Activated T-cell treated with anti-CD3 and anti-CD28 coated beads, Interleukin-2, amount 50 U/mL, for 4 hours (primary cell): Measurements from ENCODE around the gene GALP. TPM values are rescaled to one million over a fixed set of nuclear protein-coding genes. Genes with fewer than 3 reads are reported as not detected.
"Not testable (repeated sequence)": the region's sequence is repeated elsewhere in the genome, so short reads cannot be mapped to it uniquely, and the experiment has no call there.

Experiments
- ATAC-seq, 2 donors: fragments of 200-7000 bp; cut with Tn5 transposase; one replicate each; pipeline ENCODE4 v1.10.0; 2021
- DNase-seq: peaks from one replicate; pipeline ENCODE4 v3.0.0-alpha.2; 2020
- H3K27me3 Mint-ChIP-seq: one replicate; pipeline ENCODE4 v1.8.0; 2021; ENCODE audit warnings: low read depth, mixed read lengths
- H3K36me3 Mint-ChIP-seq: one replicate; pipeline ENCODE4 v1.8.0; 2022; ENCODE audit warnings: mixed read lengths; ENCODE audit not compliant: insufficient read depth
- H3K4me1 Mint-ChIP-seq: one replicate; pipeline ENCODE4 v1.8.0; 2021; ENCODE audit warnings: low read depth, mixed read lengths
- H3K4me3 Mint-ChIP-seq: one replicate; pipeline ENCODE4 v1.8.0; 2021; ENCODE audit warnings: mild to moderate bottlenecking, moderate library complexity, mixed read lengths
- H3K9me3 Mint-ChIP-seq: one replicate; pipeline ENCODE4 v1.8.0; 2021; ENCODE audit warnings: mixed read lengths
- total RNA-seq, 3 donors: library from RNA; stranded (reverse); gene quantifications; one replicate each; pipeline ENCODE4 v1.2.1, GENCODE V29; 2021

Gene GALP
- total RNA-seq, 3 donors from 2014 or later = not detected

DNA sequence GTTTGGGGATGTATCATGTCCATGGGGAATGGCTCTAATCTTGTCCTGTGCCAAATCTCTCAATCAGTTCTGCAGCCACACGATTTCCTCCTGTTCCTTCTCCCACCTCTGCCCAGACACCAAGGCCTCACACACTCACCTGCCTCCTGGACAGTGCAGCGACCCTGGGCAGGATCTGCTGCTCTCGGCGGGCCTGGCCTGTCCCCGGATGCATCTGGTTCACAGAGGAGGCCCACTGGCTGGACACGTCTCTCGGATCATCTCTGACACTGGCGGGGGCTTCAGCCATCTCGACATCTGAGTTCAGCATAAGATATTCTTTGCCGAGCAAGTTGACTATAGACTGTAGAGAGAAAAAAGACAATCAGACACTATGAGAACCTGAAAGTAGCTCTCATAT lies 15.9 kb downstream of the GALP start:
- ATAC-seq = no peak
- Mint-ChIP-seq H3K27me3 (peaks cover 11% of the 10 kb centered on the region), H3K36me3 (no peaks in the 10 kb centered on the region), H3K4me3 (no peak overlapping the region), H3K9me3 (no peaks in the 10 kb centered on the region), H3K4me1 (no peaks in the 10 kb centered on the region)
- DNase-seq = no peak

DNA sequence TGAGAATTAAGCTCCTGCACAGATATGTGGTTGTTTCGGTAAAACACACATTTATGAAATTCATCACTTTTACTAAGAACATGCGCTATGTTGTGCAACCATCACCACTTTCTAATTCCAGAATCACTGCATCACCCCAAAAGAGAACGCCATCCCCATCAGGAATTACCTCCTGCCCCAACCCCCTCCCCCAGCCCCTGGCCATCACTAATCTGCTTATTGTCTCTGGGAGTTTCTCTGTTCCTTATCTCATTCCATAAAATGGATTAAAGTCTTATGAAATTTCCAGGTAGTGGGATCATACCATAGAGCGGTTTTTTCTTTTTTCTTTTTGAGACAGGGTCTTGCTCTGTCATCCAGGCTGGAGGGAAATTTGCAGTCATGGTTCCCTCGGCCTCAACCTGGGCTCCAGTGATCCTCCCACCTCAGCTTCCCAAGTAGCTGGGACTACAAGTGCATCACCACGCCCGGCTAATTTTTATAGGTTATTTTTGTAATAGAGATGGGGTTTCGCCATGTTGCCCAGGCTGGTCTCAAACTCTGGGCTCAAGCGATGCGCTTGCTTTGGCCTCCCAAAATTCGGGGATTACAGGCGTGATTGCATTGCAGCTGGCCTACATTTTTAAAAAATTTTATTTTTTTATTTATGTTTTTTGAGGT lies 18.3 kb downstream of the GALP start:
- no peak for ATAC-seq
- H3K4me1 Mint-ChIP-seq = no peaks in the 10 kb centered on the region
- DNase-seq = no peak
- H3K4me3 Mint-ChIP-seq = no peak overlapping the region
- peaks cover 8% of the 10 kb centered on the region for H3K27me3 Mint-ChIP-seq
- no peaks in the 10 kb centered on the region for H3K9me3 Mint-ChIP-seq
- H3K36me3 Mint-ChIP-seq = no peaks in the 10 kb centered on the region

DNA sequence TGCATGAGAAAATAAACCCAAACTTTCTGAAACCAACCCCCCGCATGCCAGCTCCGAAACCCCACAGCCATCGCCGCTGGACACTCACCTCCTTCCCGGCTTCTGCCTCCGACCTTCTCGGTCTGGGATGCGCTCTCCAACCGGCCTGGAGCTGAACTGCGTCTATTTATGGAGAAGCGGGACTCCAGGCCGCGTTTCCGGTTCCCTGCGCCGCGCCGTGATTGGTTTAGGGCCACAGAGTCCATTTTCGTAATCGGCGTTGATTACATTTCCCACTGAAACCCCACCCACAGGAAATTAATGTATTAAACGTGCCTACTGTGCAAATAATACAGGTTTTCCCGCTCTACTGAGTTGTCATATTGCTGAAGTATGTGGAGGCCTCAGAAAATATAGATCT lies 21.8 kb downstream of the GALP start, which contains the start of gene ZSCAN5B:
Gene ZSCAN5B, minus strand, starts transcription at position 138 of the 400 bp plus-strand sequence. CDS start 4,731 bp downstream, outside the sequence.
- H3K9me3 Mint-ChIP-seq, H3K36me3 Mint-ChIP-seq, H3K4me3 Mint-ChIP-seq, H3K4me1 Mint-ChIP-seq, DNase-seq, ATAC-seq: not testable (repeated sequence)
- H3K27me3 Mint-ChIP-seq = peaks cover 11% of the 10 kb centered on the region

DNA sequence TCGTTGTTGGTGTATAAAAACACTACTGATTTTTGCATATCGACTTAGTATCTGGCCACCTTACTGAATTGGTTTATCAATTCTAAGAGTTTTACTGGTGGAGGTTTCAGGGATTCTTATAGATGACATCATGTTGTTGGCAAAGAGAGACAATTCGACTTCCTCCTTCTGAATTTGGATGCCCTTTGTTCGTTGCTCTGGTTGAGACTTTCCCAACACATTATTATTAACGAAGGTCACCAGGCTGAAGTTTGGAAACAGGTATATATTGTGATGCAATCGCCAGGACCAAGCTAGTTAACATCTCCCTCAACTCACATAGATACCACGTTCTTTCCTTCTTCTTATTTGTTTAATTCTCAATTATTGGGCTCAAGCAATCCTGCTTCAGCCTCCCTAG lies 23.9 kb downstream of the GALP start:
- peaks cover 6% of the 10 kb centered on the region for H3K27me3 Mint-ChIP-seq
- H3K9me3 Mint-ChIP-seq = no peaks in the 10 kb centered on the region
- no peak overlapping the region for H3K4me3 Mint-ChIP-seq
- no peak for ATAC-seq
- no peak for DNase-seq
- H3K36me3 Mint-ChIP-seq = no peaks in the 10 kb centered on the region
- H3K4me1 Mint-ChIP-seq = no peaks in the 10 kb centered on the region

DNA sequence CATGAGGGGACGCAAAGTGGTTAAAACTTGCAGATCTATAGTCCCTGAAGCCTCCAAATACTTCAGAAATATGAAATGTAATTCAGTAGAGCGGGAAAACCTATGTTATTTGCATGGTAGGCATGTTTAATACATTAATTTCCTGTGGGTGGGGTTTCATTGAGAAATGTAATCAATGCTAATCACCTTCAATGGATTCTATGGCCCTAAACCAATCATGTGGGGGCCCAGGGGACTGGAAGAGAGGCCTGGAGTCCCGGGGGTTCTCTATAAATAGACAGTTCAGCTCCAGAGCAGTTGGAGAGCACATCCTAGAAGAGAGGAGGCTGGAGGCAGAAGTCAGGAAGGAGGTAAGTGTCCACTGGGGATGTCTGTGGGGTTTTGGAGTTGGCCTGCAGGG lies 26.2 kb downstream of the GALP start, which contains the start of gene ZSCAN5C:
Gene ZSCAN5C, plus strand, starts transcription at position 301 of the 400 bp plus-strand sequence. CDS start 3,641 bp downstream, outside the sequence.
- Mint-ChIP-seq H3K9me3 (no peaks in the 10 kb centered on the region), H3K4me3 (no peak within 1 kb of the TSS), H3K4me1 (no peaks in the 10 kb centered on the region), H3K36me3 (no peaks in the 10 kb centered on the region), H3K27me3 (peaks cover 10% of the 10 kb centered on the region)
- ATAC-seq = no peak
- no peak for DNase-seq

DNA sequence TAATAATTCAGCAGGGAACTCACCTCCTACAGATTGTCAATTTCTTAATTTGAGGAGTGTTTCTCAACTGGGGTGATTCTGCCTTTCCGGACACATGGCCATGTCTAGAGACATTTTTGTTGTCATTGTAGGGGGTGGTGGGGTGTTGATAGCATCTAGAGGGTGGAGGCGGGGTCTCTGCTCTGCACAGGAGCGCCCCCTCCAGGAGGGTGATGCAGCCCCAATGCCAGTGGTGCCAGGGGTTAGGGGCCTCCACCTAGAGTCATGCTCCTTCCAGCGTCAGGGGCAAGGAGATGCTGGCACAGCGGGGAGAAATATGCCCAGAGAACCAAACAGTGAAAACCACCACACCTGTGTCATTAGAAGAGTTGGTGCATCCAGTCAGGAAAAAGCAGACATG lies 31.8 kb downstream of the GALP start:
- not testable (repeated sequence) for DNase-seq, H3K9me3 Mint-ChIP-seq, ATAC-seq, H3K4me3 Mint-ChIP-seq, H3K4me1 Mint-ChIP-seq, H3K36me3 Mint-ChIP-seq
- peaks cover 11% of the 10 kb centered on the region for H3K27me3 Mint-ChIP-seq

DNA sequence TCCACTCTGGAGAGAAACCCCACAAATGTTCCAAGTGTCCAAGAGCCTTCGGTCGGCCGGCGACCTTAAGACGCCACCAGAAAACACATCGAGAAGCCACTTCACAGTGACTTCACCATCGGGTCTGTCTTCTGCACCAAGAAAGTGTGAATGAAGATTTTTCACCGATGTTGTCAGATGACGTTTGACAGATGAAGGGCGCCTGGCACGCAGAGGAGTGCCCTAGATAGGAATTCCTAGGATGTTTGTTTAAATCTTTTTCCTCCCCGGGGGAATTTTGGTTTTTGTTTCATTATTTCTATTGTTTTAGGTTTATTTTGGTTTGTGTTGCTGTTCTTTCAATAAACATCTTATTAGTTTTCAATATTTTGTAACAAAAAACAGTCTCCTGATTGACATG lies 33.3 kb downstream of the GALP start:
- H3K4me1 Mint-ChIP-seq = no peaks in the 10 kb centered on the region
- DNase-seq (no peak), ATAC-seq (no peak)
- H3K9me3 Mint-ChIP-seq = no peaks in the 10 kb centered on the region
- H3K4me3 Mint-ChIP-seq = no peak overlapping the region
- peaks cover 17% of the 10 kb centered on the region for H3K27me3 Mint-ChIP-seq
- no peaks in the 10 kb centered on the region for H3K36me3 Mint-ChIP-seq

DNA sequence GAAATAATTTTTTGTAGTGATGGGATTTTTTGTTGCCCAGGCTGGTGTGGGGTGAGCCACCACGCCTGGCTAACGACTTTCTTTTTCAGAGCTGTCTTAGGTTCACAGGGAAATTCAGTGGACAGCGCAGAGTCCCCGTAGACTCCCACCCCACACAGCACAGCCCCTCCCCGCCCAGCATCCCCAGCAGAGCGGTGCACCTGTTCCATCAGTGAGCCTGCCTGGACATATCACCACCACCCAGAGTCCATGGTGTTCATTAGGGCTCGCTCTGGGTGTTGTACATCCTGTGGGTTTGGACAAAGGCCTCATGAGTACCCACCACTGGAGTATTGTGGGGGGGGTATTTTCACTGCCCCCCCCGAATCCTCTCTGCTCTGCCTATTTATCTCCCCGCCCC lies 34.2 kb downstream of the GALP start:
- peaks cover 26% of the 10 kb centered on the region for H3K27me3 Mint-ChIP-seq
- not testable (repeated sequence) for H3K9me3 Mint-ChIP-seq, DNase-seq, H3K36me3 Mint-ChIP-seq, H3K4me3 Mint-ChIP-seq, H3K4me1 Mint-ChIP-seq, ATAC-seq

DNA sequence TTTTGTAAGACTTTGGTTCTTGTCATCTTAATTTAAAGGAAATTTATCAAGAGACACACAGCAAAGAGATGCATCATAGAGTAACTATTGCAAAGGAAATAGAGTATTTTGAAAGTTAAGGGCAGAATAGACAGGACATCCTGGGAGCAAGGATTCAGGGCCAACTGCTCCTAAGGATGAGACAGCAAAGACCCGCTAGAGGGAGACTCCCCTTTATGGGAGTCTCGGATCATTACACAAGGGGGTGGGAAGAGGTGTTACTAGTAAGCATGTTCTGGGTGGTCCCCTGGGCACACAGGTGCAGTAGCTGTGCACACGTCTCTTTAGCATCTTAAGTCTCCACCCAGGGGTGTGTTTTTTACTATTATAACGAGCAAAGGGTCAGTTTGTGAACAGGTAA lies 35.9 kb downstream of the GALP start:
- Mint-ChIP-seq H3K4me3 (no peak overlapping the region), H3K36me3 (no peaks in the 10 kb centered on the region), H3K9me3 (no peaks in the 10 kb centered on the region), H3K4me1 (no peaks in the 10 kb centered on the region), H3K27me3 (peaks cover 31% of the 10 kb centered on the region)
- no peak for ATAC-seq
- no peak for DNase-seq

DNA sequence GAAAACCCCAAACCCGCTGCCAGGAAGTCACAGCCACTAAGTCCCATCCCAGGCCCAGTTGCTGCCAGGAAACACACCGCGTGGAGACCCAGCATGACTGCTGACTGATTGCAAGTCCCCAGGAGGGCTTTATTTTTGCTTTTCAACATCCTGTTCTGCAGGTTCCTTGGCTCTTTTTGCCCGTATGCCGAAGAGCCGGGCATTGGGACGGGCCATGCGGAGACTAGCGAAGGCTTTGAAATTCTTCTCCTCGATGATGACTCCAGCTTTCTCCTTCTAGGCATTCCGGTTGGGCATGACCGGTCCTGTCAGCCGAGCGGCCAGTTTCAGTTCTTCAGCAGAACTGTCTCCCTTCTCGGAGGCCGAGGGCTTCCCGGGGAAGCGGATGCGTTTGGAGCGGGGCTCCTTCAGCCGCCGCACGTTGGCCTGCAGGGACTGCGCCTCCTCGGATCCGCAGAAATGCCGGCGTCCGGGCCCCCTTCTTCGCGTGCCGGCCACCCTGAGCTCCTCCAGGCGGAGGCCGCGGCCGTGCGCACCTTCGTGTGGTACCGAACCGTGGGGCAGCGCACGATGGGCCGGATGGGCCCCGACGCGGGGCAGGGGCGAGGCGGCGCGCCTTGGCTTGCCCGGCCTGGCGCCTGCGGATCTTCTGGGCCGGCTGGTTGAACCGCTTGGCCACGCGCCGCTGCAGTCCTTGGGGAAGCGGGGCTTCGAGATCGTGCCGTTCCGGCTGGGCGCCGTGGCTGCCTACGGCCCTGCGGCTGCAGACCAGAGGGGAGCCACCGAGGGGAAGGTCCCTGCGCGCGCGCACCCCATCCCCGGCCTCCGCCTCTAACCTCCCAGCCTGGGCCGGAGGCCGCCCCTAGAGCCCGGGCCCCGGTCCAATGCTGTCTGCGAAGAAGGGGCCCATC lies 41.5 kb downstream of the GALP start:
- peaks cover 5% of the 10 kb centered on the region for H3K4me1 Mint-ChIP-seq
- H3K36me3 Mint-ChIP-seq = peaks cover 10% of the 10 kb centered on the region
- peaks cover 37% of the 10 kb centered on the region for H3K27me3 Mint-ChIP-seq
- H3K9me3 Mint-ChIP-seq = no peaks in the 10 kb centered on the region
- ATAC-seq (no peak), DNase-seq (no peak)
- H3K4me3 Mint-ChIP-seq = no peak overlapping the region

DNA sequence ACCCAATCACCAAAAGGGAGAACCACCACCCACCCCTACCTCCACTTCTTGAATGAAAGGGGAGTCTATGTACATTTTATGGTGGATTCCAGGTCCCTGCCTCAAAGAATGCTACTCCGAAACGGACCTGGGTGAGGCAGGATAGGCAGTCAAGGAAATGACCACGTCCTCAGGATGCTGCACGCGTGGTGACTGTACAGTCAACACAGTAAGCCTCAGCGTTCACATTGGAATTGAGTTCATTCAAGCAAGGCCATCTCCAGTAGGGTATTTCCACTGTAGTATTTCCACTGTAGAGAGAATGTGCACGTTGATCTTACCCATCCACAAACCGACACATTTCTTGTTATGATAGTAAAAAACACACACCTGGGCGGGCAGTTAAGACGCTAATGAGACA lies 43.2 kb downstream of the GALP start:
- Mint-ChIP-seq H3K9me3 (no peaks in the 10 kb centered on the region), H3K4me3 (no peak overlapping the region), H3K27me3 (peaks cover 32% of the 10 kb centered on the region), H3K4me1 (peaks cover 5% of the 10 kb centered on the region), H3K36me3 (peaks cover 15% of the 10 kb centered on the region)
- no peak for ATAC-seq
- DNase-seq = no peak

DNA sequence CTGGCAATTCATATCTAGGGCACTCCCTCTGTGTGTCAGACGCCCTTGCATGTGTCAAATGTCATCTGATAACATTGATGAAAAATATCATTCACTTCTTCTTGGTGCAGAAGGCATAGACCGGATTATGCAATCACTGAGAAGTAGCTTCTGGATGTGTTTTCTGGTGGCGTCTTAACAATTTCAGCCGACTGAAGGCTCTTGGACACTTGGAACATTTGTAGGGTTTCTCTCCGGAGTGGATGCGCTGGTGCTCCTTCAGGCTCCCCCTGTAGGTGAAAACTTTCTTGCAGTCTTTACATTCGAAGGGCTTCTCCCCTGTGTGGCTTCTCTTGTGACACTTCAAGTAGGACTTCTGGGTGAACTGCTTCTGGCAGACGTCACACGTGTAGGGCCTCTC lies 45.6 kb downstream of the GALP start:
- DNase-seq, H3K4me1 Mint-ChIP-seq, H3K9me3 Mint-ChIP-seq, H3K4me3 Mint-ChIP-seq, ATAC-seq: not testable (repeated sequence)
- Mint-ChIP-seq H3K27me3 (peaks cover 14% of the 10 kb centered on the region), H3K36me3 (peaks cover 15% of the 10 kb centered on the region)

DNA sequence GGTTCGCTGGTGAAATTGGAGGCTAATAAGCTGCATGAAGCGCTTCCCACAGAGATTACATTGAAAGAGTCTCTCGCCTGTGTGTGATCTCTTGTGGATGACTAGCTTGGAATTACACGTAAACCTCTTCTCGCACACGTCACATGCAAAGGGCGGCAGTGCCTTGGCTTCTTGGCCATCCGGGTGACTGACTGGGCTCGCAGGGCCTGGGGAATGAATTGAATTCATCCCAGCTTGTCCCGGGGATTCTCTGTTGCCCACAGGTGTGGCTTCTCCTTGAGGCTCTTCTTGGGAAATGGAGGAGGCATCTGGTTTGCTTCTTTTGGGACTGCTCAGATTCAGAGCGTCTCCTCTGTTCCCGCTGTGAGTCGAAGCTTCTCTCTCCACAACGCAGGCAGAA lies 46.0 kb downstream of the GALP start:
- Mint-ChIP-seq H3K4me3 (no peak overlapping the region), H3K36me3 (peaks cover 15% of the 10 kb centered on the region), H3K27me3 (peaks cover 11% of the 10 kb centered on the region), H3K9me3 (no peaks in the 10 kb centered on the region), H3K4me1 (peaks cover 5% of the 10 kb centered on the region)
- DNase-seq = no peak
- no peak for ATAC-seq

DNA sequence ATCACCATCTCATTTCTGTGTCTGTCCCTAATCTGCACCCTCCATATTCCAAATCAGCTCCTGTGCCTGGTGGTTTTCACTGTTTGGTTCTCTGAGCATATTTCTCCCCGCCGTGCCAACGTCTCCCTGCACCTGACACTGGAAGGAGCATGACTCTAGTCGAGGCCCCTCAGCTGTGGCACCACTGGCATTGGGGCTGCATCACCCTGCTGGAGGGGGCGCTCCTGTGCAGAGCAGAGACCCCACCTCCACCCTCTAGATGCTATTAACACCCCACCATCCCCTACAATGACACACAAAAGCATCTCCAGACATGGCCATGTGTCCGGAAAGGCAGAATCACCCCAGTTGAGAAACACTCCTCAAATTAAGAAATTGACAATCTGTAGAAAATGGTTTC lies 47.1 kb downstream of the GALP start:
- Mint-ChIP-seq H3K9me3 (no peaks in the 10 kb centered on the region), H3K36me3 (peaks cover 15% of the 10 kb centered on the region), H3K4me1 (peaks cover 2% of the 10 kb centered on the region)

DNA sequence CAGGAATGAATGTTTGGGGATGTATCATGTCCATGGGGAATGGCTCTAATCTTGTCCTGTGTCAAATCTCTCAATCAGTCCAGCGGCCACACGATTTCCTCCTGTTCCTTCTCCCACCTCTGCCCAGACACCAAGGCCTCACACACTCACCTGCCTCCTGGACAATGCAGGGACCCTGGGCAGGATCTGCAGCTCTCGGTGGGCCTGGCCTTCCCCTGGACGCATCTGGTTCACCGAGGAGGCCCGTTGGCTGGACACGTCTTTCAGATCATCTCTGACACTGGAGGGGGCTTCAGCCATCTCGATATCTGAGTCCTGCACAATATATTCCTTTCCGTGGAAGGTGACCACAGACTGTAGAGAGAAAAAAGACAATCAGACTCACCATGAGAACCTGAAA lies 47.7 kb downstream of the GALP start:
- no peaks in the 10 kb centered on the region for H3K9me3 Mint-ChIP-seq
- peaks cover 14% of the 10 kb centered on the region for H3K36me3 Mint-ChIP-seq
- ATAC-seq (no peak), DNase-seq (no peak)
- H3K4me1 Mint-ChIP-seq = no peaks in the 10 kb centered on the region
- peaks cover 2% of the 10 kb centered on the region for H3K27me3 Mint-ChIP-seq
- H3K4me3 Mint-ChIP-seq = no peak overlapping the region

More for the DNA sequence above, 47.1 kb downstream of the GALP start:
- DNase-seq (no peak), ATAC-seq (no peak)
- Mint-ChIP-seq H3K27me3 (peaks cover 6% of the 10 kb centered on the region), H3K4me3 (no peak overlapping the region)
